ENCODE measurements around the gene FXYD5. TPM values are rescaled to one million over a fixed set of nuclear protein-coding genes. Genes with fewer than 3 reads are reported as not detected.
A peak's percentile ranks its signal among the peaks of the same experiment; 100 is the strongest.

FXYD5 gene
- total and polyA plus RNA-seq, 2 experiments from 2014 or later: 11.3 to 14.5 TPM

DNA sequence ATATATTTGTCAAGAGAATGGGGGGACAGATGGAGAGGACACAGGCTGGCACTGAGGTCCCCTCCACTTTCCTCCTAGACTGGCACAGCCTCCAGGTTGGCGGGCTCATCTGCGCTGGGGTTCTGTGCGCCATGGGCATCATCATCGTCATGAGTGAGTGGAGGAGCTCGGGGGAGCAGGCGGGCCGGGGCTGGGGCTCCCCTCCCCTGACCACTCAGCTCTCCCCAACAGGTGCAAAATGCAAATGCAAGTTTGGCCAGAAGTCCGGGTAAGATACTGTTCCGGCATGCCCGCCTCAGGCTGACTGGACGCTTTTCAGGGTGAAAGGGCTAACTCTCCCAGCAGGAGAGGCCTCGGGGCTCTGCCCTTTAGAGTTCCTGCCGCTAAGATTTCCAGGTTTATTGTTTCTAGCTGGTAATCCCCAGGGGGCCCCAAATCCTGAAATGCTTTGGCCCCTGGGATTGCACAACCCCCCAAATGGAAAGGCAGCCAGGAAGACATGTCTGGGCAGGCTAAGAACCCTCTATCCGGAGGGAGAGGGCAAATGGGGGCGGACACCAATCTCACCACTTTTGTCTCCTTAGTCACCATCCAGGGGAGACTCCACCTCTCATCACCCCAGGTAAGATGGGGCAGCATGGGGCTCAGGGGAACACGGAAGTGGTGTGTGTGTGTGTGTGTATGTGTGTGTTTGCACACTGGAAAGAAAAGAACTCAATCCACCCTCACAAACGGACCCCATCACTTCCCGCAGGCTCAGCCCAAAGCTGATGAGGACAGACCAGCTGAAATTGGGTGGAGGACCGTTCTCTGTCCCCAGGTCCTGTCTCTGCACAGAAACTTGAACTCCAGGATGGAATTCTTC is 31.6 kb upstream of the FXYD5 start:
- Histone ChIP-seq H3K27ac (no peak overlapping the region), H3K4me3 (no peak overlapping the region), H3K27me3 (no peaks in the 10 kb centered on the region), H3K4me1 (ENCODE audit: low read depth) (no peaks in the 10 kb centered on the region), H3K36me3 (no peaks in the 10 kb centered on the region), H3K9me3 (ENCODE audit: low read depth) (no peaks in the 10 kb centered on the region)
- DNase-seq (ENCODE audit: low read depth in 1 of 2, low spot score in 1 of 2): no peak
- TF ChIP-seq, protein P1, sequence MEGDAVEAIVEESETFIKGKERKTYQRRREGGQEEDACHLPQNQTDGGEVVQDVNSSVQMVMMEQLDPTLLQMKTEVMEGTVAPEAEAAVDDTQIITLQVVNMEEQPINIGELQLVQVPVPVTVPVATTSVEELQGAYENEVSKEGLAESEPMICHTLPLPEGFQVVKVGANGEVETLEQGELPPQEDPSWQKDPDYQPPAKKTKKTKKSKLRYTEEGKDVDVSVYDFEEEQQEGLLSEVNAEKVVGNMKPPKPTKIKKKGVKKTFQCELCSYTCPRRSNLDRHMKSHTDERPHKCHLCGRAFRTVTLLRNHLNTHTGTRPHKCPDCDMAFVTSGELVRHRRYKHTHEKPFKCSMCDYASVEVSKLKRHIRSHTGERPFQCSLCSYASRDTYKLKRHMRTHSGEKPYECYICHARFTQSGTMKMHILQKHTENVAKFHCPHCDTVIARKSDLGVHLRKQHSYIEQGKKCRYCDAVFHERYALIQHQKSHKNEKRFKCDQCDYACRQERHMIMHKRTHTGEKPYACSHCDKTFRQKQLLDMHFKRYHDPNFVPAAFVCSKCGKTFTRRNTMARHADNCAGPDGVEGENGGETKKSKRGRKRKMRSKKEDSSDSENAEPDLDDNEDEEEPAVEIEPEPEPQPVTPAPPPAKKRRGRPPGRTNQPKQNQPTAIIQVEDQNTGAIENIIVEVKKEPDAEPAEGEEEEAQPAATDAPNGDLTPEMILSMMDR (IDR thresholded peaks at IDR 0.05; ENCODE audit: low read depth, low read length): no peak

DNA sequence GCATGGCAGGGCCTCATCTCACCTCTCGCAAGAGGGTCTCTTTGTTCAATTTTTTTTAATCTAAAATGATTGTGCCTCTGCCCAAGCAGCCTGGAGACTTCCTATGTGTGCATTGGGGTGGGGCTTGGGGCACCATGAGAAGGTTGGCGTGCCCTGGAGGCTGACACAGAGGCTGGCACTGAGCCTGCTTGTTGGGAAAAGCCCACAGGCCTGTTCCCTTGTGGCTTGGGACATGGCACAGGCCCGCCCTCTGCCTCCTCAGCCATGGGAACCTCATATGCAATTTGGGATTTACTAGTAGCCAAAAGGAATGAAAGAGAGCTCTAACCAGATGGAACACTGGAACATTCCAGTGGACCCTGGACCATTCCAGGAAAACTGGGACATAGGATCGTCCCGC is 31.0 kb upstream of the FXYD5 start:
- Histone ChIP-seq H3K27ac (no peak overlapping the region), H3K27me3 (no peaks in the 10 kb centered on the region), H3K36me3 (no peaks in the 10 kb centered on the region), H3K9me3 (ENCODE audit: low read depth) (no peaks in the 10 kb centered on the region), H3K4me3 (no peak overlapping the region), H3K4me1 (ENCODE audit: low read depth) (no peaks in the 10 kb centered on the region)
- TF ChIP-seq, protein P1 (IDR thresholded peaks at IDR 0.05; ENCODE audit: low read depth, low read length): no peak
- DNase-seq (ENCODE audit: low read depth in 1 of 2, low spot score in 1 of 2): no peak

DNA sequence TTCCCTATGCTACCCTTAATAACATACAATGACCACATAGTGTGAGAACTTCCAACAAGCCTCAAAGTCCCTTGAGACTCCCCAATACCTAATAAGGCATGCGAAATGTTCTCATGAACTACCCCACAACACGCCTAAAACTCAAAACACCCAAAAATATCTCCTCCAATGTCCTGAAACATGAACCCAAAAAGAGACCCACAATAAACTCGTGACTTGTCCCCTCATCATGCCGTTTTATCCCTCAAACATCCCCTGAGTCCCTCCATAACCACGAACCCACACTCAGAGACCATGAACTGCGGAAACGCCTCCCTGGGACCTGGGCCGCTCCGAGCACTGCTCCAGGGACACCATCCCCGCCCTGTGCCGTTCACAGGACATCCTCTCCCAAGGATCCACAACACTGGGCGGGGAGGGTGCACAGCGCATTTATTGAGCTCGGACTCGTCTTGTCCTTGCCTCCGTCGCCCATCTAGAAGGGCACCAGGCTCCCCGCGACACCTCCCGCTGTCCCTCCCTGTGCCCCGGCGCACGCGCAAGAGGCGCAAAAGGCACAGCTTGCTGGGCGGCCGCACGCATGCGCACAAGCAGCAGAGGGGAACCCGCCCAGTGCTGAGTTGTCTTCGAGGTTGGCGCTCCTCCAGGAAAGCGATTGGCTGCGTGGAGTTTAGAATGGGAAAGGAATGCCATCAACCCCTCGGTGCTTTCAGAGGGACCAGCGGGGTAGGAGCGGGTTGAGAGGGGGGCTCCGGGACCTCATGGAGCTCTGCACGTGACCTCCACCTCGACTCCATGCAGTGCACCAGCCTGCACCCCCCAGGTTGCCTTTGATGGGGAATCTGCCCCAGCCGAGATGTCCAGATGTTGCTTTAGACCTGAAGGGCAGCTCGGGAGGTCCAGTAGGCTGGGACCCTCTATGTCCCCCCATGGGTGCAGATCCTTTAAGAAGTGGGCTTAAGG is 30.2 kb upstream of the FXYD5 start:
- peak in 1 of 2 donors; percentile 94 for DNase-seq (ENCODE audit: low read depth in 1 of 2, low spot score in 1 of 2)
- H3K4me1 ChIP-seq (ENCODE audit: low read depth): no peaks in the 10 kb centered on the region
- TF ChIP-seq, protein P1 (IDR thresholded peaks at IDR 0.05; ENCODE audit: low read depth, low read length): no peak
- no peak overlapping the region for H3K4me3 ChIP-seq
- H3K27ac ChIP-seq: no peak overlapping the region
- H3K9me3 ChIP-seq (ENCODE audit: low read depth): no peaks in the 10 kb centered on the region
- H3K36me3 ChIP-seq: no peaks in the 10 kb centered on the region
- H3K27me3 ChIP-seq: no peaks in the 10 kb centered on the region

DNA sequence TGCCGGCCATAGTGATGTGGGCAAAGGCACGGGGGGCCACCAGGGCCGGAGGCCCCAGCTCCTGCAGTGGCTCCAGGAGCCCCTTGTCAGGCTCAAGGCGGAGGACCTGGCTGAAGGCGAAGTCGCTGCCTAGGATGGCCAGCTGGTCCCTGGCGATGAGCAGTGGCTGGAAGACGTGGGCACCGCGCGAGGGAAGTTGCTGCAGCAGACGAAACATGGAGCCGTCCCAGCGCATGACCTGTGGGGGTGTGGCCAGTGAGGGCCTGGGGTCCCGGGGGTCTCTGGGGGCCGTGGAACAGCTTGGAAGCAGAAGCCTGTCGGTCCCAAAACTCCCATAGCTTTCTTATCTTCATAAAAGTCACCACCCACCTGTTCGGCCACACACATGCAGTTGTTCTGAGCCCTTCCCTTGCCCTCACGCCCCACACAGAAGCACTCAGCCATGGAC is 29.2 kb upstream of the FXYD5 start:
- no peak for DNase-seq (ENCODE audit: low read depth in 1 of 2, low spot score in 1 of 2)
- TF ChIP-seq, protein P1 (IDR thresholded peaks at IDR 0.05; ENCODE audit: low read depth, low read length): no peak
- Histone ChIP-seq H3K36me3 (no peaks in the 10 kb centered on the region), H3K4me1 (ENCODE audit: low read depth) (no peaks in the 10 kb centered on the region), H3K27me3 (no peaks in the 10 kb centered on the region), H3K27ac (no peak overlapping the region), H3K9me3 (ENCODE audit: low read depth) (no peaks in the 10 kb centered on the region), H3K4me3 (no peak overlapping the region)

DNA sequence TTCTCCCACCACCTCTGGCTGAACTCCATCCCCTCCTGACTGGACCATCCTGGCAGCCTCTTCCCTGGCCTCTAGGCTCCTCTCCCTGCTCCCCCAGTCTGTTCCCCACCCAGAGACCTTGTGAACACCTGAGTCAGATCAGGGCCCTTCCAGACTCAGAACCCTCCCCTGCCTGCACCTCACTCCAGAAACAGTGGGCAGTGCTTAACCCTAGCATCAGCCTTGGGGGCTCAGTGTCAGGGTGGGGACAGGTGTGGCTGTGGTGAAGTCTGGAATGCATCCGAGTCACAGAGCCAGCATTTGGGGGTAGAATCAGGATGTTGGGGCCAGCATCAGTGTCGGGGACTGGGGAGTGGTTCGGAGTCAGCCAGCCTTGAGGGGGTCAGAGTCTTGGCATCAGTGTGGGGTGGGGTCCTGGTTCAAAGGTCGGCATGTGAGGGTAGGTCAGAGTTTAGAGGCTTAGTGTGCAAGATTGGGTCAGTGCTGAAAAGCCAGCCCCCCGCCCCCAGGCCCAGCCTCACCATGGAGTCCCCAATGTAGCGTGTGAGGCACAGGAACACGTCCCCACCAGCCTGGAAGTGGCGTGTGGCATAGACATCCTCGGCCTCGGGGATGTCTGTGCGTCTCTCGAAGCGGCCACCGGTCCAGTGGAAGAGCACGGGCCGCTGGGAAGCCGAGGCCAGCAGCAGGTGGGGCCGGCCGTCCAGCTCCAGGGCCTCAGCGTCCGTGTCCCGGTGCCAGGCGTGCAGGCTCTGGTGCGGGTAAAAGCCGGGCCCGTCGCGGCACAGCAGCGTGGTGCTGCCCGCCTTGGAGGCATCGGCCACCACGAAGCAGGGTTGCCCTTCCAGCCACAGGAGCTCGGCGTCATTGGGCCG is 28.5 kb upstream of the FXYD5 start:
- no peak overlapping the region for H3K27ac ChIP-seq
- H3K36me3 ChIP-seq: no peaks in the 10 kb centered on the region
- TF ChIP-seq, protein P1 (IDR thresholded peaks at IDR 0.05; ENCODE audit: low read depth, low read length): no peak
- no peaks in the 10 kb centered on the region for H3K4me1 ChIP-seq (ENCODE audit: low read depth)
- DNase-seq (ENCODE audit: low read depth in 1 of 2, low spot score in 1 of 2): no peak
- no peaks in the 10 kb centered on the region for H3K9me3 ChIP-seq (ENCODE audit: low read depth)
- no peak overlapping the region for H3K4me3 ChIP-seq
- no peaks in the 10 kb centered on the region for H3K27me3 ChIP-seq
